Activated CD4-positive, CD25-positive, alpha-beta regulatory T cell treated with anti-CD3 and anti-CD28 coated beads, Interleukin-2, amount 50 U/mL, for 24 hours (primary cell): ENCODE data around the gene XXYLT1.
"Not testable (repeated sequence)": the region's sequence is repeated elsewhere in the genome, so short reads cannot be mapped to it uniquely, and the experiment has no call there.

Experiments
- ATAC-seq, 2 donors: fragments of 150-1000 bp; cut with Tn5 transposase; one replicate each; pipeline ENCODE4 v1.10.0; 2021; ENCODE audit warnings: mild to moderate bottlenecking in 1 of 2, moderate library complexity in 1 of 2

XXYLT1 gene

DNA sequence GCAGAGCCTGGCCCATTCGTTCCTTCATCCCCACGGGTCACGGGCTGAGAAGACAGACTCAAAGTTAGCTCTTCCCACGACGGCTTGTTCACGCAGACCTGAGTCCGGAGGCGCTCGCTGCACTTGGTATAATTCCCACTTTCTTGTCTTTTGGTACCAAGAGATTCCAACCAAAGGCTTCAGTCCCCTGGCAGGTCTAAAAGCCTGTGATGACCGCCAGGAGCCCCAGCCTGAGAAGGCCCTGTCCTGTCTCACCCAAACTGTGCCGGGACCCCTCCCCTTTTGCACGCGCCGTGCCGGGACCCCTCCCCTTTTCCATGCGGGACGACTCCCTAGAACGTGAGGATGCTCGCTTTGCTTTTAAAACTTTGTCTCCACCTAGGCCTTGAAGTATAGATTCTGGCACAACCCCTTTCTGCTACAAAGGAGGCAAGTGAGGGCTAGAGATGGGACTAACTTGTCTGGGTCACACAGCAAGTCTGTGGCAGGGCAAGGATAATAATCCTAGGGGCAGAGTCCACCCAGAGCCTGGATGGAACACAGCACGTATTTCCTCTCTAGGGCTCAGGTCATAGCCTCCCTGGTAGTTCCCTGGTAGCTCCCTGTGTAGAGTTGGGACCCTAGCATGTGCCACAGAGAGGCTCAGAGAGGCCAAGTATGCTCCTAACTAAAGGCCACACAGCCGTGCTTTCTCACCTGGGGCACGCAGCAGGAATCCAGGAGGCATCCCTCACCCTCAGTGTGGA, 211.3 kb downstream of the XXYLT1 start:
- ATAC-seq = no peak

DNA sequence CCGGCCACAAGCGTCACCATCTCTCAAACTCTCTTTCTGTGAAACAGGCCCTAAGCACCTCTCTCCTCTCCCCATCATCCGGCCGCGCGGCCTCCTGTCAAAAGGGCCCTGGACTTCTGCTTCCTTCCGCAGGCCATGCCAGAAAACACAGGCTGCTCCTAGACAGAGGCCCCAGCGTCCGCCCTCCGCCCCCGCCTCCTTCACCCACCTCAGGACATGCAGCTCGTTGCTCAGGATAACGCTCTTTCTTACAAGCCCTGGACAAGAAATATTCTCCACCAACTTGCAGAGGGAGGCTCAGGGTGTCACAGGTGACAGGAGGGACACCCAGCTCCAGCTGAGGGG, 212.0 kb downstream of the XXYLT1 start:
- no peak for ATAC-seq

DNA sequence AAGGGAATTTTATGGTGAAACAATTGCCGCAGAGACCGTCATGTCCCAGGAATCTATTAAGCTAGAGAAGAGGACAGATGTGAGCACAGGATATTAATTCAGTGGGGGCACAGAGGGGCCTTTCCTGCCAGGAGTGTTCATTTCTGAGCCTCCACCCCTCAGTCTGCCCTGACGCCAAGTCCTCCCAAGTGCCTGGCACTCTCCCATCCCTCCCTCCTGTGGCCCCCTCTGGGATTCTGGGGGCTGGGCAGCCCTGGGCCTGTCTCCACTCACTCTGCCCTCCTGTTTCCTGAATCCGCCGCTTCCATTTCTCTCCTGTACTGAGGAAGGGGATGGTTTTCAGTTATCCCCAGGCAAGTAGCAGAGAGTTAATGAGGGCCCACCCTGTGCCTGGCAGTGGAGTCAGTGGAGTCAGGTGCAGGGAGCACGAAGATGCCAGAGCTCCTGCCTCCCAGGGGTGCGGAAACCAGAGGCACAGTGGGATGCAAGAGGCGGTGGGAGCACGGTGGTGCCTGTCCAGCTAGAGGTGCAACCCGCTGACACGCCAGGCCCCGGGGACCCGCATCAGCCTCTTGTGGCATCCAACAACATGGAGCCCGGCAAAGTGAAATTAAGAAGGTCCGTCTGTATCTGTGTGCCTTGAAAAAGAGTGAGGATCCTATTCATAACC, 212.5 kb downstream of the XXYLT1 start:
- ATAC-seq = no peak

DNA sequence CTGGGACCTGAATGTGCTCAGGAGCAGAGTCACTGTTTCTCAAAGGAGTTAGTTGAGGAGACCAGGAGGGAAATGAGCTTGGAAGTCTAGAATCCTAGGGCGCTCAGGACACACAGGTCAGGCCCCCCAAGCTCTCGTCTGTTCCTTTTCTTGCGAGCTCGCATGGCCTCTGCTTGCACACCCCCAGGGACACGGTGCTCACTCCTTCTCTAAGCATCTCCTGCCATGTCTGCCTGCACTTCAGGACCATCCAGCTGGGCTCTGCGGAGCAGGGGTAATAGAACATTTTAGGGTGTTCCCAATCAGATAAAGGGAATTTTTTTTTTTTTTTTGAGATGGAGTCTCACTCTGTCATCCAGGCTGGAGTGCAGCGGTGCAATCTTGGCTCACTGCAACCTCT, 213.2 kb downstream of the XXYLT1 start:
- no peak for ATAC-seq

DNA sequence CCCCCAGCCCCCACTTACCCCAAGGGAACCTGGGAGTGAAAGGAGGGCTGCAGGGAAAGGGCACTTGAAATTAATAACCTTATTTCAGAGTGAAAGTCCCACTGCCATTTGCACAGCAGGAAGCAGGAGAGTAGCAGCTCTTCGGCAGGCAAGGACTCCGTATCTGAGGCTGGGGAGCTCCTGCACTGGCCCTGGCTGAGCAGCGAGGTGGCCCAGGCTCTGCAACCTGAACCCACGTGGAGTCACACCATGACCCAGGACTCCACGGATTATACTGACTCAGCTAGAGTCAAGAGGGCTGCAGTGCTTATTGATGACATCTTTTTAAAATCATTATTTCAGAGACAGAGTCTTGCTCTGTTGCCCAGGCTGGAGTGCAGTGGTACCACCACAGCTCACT, 214.5 kb downstream of the XXYLT1 start:
- no peak for ATAC-seq

DNA sequence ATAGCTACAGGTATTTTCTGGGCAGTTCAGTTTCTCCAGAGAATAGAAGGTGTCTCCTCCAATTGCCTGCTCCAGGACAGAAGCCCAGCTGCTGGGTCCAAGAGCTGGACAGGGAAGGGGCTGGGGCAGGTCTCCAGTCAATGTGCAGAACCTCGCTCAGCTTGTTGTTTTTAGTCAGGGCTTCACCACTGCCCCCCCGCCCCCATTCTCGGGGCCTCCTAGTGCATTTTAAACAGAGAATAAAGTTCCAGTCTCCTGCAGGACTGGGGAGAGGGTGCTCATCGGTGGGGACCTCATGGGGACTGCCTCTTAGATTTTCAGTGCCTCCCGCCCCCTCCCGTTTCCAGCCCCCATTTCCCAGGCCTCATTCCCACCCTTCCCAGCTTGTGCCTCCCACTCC, 216.6 kb downstream of the XXYLT1 start:
- no peak for ATAC-seq

DNA sequence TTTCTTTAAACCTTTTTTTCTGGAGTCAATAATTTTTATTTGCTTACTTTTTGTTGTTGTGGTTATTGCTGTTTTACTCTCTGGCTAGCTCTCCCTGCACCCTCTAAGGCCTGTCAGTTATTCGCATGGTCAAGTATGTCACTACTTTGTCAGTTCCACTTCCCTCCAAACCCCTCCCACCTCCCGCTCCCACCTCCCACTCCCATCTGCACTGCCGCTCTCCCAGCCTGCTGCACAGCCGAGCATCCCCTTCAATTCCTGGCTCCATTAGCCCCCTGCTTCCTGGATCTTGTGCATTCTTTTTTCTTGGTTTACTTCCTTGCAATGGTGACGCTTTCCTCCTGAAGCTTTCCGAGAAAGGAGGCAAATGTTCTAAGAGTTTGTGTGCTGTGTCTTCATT, 218.0 kb downstream of the XXYLT1 start:
- no peak for ATAC-seq

DNA sequence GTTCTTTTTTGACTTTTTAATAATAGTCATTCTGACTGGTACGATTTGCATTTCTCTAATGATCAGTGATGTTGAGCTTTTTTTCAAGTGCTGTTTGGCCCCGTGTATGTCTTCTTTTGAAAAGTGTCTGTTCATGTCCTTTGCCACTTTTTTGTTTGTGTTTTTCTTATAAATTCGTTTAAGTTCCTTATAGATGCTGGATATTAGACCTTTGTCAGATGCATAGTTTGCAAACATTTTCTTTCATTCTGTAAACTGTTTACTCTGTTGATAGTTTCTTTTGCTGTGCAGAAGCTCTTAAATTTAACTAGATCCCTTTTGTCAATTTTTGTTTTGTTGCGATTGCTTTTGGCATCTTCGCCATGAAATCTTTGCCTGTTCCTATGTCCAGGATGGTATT, 220.7 kb downstream of the XXYLT1 start:
- ATAC-seq = not testable (repeated sequence)

DNA sequence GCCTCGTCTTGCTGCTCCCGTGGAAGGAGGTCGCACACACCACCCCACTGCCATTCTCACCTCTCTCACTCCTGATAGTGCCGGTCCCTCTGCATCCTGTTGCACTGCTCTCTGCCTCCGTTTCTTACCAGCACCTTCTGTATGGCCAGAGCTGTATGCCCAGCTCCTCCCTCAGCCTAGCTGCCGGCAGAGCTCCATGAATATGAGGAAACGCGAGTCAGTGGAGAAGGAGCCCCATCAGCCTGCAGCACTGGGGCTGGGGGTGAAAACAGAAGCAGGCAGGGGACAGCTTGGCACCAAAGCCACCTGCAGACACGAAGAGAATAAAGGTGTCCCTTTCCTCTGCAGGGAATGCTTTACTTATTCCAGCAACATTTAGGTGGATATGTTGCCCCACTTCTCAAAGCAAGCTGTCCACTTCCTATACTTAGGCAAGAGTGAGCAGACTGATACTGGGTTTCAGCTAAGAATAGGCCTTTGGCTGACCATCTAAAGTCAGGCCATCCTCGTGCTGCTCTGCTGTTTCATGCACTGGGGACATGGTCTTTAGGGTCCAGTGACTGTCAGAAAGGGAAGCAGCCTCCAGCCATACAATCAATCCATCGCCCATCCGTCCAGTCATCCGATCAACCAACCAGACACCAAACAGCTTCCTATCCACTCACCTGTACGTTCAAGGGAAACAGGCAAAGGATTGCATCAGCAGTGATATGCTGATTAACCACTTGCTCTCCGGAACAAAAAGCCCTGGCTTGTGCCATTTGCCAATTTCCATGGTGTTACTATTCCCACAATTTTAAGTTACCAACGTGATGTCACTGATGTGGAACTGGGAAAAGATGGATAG, 222.7 kb downstream of the XXYLT1 start:
- ATAC-seq = no peak

DNA sequence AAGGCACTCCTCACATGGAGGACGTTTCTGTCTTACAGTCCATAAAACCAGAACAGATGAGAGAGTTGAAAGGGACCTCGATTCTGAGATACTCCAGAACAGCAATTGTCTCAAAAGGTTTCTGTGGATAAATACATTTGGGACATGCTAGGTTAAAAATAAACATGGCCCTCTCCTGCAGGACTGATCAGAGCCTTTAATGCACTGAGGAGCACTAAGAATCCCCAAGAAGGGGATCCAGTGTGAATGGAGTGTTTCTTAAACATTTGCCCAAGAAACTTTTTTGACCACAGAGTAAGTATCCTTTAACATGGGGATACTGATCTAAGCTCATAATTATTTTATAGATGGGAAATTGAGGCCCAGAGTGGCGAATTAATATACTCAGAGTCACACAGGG, 223.4 kb downstream of the XXYLT1 start:
- ATAC-seq = no peak

DNA sequence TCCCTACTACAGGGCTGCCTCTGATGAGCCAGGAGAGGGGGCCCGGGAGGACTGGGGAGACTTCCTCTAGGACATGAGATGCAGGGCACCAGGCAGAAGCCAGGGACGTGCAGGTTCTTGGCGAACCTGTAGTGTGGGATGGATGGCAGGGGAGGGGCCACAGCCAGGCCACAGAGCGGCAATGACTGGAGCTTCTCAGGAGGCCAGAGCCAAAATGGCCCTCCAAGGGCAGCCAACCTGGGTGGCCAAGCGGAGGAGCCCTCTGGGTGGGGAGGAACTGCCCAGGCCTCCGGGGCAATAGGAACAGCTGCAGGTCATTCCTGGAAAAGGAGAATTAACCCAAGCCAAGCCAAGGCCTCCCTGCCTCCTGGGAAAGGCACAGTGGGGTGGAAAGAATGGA, 224.5 kb downstream of the XXYLT1 start:
- ATAC-seq = no peak

DNA sequence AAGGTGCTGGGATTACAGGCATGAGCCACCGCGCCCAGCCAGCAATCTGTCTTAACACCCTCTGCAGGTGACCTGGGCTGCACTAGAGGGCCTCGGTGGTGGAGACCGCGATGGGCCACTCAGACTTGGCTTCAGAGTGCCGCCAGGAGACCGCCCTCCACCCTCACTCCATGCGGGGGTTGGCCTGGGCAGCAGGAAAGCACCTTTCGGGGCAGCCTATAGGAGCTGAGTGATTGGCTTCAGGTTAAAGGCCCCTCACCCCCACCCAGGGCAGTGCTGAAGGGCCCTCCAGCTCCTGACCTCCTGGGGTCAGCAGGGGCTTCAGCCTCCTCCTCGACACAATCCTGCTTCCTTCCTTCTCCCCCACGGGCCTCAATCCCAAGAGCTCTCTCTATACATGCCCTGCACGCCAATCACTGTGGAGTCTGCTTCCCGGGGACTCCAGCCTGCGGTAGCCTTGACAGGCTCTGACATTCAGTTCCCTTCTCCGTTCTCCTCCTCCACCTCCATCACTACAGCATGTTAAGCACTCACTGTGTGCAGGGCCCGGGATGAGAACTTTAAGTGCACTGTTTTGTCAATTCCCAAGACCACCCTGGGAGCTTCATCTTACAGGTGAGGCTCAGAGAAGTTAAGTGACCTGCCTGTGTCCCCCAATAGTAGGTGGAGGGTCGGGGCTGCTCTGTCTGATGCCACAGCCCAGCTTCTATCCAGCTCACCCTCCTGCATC, 225.3 kb downstream of the XXYLT1 start:
- no peak for ATAC-seq

DNA sequence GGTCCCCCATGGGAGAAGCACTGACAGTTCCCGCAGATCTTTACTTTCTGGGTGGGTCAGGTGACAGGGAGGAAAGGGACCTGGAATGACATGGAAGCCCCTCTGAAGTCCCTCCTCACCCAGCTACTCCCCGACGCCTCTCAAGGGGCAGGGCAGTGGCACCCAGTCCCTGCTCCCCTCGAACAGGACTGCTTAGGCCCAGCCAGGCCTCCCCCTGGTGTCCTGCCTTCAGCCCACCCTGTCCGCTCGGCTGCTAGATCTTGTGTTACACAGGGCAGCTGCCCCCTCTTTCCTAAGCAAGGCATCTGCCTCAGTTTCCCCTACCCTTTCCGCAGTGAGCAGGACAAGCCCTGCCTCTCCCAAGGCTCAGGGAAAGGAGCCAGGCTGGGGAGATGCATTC, 226.5 kb downstream of the XXYLT1 start:
- no peak for ATAC-seq

DNA sequence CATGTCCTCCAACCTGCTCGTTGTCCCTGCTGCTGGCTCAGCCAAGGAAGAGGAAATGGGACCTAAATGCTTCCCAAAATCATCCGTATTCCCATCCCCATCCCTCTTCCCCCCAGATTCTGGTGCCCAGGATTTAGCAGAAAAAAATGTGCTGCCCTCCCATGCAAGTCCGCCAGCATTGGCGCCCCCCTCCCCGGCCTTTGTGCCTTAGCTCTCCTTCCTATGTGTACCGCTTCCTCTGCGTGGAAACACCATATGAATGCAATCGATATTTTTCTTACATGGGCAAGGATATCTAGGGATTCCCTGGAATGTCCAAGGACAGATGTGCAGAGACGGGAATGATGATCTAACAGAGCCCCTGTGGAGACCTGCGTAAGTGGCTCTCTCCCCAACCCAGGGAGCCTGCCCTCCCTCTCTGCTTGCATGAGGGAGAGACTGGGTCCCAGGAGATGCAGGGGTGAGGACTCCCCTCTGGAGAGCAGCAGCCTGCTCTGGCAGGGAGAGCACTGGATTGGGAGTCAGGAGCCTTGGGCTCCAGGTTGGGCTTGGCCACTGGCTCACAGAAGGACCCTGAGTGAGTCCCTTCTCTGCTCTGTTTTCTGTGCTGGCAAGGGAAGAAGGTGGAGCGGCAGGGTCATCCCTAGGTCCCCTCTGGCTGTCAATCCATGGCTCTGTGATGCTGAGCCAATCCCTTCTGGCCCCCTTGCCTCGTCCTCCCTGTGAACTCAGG, 227.2 kb downstream of the XXYLT1 start:
- ATAC-seq = no peak

DNA sequence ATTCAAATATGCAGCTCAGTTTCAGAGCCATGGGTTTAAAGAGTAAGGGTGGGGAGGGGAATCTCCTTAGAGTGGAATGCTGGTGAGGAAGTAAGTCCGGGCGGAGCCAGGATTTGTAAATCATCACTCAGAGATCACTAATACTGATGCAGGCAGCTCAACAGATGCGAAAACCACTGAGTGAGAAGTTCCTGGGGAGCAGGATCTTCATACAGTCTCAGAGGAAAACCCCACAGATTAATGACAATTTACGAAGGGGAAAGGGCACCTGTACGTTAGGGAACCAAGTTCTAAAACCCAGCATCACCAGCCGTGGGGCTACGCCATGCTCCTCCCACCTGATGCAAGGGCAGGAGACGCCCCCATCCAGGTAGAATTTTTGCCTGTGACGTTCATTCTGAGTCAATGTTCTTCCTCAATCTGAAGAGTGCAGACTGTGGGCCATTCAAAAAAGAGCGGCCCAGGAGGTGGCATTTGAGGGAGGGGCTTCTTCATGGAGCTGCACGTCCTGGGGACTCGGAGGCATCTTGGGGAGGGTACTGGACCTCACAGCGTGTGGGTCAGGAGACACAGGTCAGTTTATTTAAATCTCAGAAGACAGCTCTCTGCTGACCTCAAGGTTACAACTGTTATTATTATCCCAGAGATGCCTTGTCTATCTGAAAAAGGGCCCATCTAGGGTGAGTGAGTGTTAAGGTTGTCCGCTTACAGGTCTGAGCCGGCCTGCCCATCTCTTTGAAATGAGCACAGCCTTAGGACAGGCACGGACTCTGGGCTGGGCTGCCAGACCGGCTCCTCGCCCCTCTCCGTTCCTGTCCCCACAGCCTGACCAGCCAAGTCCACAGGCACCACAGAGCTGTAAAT, 228.0 kb downstream of the XXYLT1 start:
- no peak for ATAC-seq

DNA sequence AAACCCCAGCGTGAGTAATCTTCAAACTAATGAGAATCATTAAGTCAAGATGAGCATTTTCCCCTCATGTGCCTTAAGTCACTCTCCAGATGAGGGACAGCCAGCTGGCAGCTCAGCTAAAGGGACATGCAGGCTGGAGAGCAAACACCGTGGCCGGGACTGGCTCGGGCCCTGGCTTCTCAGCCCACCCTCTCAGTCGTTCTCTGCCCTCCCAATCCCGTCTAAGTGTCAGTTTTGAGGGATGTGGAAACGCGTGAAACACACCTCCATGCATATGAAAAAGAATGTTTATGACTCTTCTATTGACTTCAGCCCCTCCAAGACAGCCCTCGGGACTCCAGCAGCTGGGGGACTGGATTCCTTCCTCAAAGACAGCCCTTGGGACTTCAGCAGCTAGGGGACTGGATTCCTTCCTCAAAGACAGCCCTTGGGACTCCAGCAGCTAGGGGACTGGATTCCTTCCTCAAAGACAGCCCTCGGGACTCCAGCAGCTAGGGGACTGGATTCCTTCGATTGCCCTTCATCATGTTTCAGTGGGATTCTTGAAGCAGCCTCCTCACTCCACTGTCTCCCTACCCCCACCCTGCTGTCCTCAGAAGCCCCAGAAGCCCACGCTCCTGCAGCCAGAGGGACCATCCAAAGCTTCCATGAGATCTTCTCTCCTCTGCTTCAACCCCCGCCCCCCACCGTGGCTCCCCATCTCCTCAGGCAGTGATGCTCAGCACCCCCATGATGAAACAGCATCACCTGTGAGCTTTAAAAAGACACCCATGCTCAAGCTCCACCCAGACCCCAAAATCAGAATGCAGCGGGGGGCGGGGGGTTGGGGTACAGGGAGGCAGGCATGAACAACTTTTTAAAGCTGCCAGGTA, 228.9 kb downstream of the XXYLT1 start:
- no peak for ATAC-seq

DNA sequence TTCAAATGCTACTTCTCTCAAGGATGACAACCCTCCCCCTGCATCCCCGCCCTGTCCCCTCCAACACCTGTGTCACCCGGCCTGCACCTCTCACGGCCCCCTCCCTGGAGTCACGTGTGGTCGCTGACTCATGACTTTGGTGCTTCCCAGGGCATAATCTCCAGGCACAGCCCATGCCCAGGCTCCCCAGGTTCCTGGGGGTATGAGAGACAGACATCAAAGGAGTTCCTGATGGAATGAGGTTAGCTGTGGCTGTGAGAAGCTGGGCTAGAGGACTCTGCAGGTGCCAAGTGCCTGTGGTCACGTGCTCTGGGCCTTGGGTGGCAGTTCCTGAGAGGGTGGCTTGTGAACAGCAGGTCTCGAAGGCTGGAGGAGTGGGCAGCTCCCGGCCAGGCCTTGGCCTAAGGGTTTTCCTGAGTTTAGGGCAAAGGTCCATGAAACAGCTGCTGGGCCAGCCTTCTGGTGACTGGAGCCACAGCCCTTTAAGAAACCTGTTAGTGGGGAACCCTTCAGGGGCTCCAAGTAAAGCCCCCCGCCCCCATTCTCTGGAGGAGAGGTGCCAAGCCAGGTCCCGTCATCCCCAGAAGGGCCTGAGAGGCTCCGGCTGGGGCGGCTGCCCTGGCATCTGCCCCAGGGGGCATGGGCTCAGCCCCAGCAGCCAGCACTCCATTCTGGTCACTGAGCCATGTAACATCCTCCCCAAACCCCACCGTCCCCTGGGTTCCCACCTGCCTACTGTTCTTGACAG, 230.0 kb downstream of the XXYLT1 start:
- no peak for ATAC-seq

DNA sequence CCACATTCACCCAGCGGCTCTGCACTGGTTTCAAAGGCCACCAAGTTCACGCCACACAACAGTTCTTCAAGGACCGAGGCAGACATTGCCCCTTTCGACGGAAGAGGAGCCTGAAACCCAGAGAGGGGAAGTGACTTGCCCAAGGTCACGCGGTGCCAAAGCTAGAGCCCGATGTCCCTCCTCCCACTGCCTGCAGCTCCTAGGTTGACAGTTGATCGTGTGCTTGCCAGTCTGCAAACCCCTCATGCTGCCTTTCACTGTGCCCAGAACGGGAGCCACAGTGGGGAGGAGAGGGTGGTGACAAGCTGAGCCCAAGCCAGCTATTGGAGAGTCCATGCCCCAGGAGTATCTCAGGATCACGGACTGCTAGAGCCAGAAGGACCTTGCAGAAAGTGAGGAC, 230.9 kb downstream of the XXYLT1 start:
- no peak for ATAC-seq

DNA sequence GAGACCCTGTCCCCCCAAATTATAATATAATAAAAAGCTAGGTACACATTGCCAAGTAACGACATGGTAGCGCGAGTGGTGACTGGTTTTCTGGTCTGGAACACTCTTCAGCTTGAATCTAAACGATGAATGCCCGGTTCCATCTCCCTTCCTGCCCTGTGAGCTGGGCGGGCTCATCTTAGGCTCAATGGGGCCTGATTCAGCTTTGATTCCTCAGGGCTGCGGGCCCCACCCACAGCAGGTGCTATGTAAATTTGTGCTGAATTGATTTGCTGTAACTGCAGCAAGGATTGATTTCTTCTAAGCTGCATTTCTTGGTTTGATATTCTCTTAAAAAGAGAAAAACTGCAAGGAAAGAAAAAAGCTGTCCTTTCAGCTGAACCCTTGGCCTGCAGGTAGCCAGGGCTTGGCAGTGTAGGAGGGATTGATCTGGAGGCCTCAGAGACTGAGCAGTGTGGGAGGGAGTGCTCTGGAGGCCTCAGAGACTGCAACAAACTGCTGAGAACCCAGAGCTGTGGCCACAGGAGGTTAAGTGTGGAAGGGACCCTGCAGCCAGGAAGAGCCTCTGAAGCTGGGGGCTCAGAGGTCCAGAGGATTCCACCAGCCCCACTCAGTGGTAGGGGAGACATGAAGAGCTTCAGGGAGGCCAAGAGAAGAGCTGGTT, 231.6 kb downstream of the XXYLT1 start:
- no peak for ATAC-seq
